ENCODE measurements around the gene BMP5. TPM values are rescaled to one million over a fixed set of nuclear protein-coding genes. Genes with fewer than 3 reads are reported as not detected.

Gene BMP5
- total RNA-seq, 4 donors from 2014 or later, result 0.10 TPM; not detected in 3

DNA sequence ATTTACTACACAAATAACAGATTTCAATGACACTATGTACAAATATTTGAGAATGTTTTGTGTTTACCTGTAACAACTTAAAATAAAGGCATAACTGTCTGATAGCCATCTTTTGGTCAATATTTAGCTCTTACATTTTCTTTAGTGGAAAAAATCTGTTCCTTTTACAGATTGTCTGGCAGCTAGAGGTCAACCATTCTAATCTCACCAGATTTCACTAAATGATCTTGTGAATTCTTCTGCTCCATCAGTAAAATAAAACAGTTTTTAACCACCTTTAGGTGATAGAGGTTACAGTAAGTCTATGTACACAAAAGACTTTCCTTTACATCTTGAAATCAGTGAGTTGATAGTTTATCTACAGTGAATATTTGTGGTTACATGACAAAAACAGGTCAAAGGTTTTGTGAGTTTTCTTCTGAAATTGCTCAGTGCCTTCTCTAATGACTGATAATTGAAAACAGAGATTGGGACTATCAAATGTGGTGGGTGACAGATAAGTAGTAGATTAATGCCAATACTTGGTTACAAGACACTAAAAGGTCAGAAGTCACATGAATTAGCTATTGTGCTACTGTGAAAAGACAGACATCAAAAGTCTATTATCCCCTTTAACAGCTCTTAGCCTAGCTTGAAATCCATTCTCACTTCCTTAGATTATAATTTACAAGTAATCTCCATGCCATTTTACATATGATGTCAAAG is 47.4 kb downstream of the BMP5 start:
- TF ChIP-seq, protein P1, sequence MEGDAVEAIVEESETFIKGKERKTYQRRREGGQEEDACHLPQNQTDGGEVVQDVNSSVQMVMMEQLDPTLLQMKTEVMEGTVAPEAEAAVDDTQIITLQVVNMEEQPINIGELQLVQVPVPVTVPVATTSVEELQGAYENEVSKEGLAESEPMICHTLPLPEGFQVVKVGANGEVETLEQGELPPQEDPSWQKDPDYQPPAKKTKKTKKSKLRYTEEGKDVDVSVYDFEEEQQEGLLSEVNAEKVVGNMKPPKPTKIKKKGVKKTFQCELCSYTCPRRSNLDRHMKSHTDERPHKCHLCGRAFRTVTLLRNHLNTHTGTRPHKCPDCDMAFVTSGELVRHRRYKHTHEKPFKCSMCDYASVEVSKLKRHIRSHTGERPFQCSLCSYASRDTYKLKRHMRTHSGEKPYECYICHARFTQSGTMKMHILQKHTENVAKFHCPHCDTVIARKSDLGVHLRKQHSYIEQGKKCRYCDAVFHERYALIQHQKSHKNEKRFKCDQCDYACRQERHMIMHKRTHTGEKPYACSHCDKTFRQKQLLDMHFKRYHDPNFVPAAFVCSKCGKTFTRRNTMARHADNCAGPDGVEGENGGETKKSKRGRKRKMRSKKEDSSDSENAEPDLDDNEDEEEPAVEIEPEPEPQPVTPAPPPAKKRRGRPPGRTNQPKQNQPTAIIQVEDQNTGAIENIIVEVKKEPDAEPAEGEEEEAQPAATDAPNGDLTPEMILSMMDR (IDR thresholded peaks at IDR 0.05), result no peak
- H3K4me3 ChIP-seq (ENCODE audit: low read depth, poor library complexity, severe bottlenecking), result no peak overlapping the region
- DNase-seq (ENCODE audit: low spot score in 2 of 2), result no peak
- intact Hi-C loops (cut with DNase I; ENCODE audit: low total_unique reads), result no loop called here

DNA sequence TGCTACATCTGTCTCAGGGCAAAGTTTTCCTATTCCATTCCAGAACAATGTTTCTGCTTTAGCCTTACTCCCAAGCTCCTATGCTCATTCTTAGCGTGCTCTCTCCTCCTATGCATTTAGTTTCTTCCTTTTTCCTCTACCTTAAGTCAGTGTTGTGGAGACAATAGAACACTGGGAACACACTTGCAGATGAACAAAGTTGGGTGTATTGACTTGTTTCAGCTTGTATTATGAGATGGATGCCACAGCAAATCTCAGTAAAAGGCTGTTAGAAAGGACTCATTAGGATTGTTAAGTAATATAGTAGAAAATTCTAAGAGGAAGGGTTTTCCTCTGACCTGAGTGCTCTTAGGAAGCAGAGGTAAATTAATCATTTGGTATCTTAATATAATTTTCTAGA is 48.4 kb downstream of the BMP5 start:
- intact Hi-C loops (cut with DNase I; ENCODE audit: low total_unique reads), result no loop called here
- 60 to 92% methylated on average over 1 of the region's 1 CpG for WGBS, 2 donors
- H3K4me3 ChIP-seq (ENCODE audit: low read depth, poor library complexity, severe bottlenecking), result no peak overlapping the region
- TF ChIP-seq POLR2A (IDR thresholded peaks at IDR 0.05), result no peak
- TF ChIP-seq, protein P1 (IDR thresholded peaks at IDR 0.05), result no peak
- no peak for DNase-seq (ENCODE audit: low spot score in 2 of 2)

DNA sequence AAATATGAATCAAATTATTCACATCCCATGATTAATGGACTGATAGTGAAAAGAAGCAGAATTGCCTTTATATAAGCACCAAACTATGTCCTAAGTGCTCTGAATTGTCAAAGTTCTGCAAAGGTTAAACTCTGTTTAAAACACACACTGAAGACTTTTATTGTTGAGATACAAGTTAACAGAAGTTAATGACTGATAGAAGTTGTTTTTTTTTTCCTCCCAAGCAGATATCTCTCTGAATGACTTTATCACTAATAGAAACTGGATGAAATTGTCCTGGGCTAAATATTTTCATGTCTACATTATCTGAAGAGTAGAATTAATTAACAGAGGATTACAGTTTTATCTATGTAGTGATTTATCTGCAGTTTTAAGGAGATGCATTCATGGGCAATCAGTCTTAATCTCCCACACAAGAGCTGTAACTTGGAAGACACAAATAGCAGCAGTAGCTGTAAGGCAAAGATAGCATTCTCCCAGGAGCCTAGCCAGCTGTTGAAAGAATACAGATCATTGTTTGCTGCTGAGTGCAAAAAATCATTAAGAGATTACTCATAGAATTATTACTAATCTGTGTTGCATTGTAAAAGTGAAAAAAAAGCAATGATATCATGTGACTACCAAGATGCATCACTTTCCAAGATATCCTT is 49.9 kb downstream of the BMP5 start:
- TF ChIP-seq, protein P1 (IDR thresholded peaks at IDR 0.05), result no peak
- no peak for TF ChIP-seq POLR2A (IDR thresholded peaks at IDR 0.05)
- no peak overlapping the region for H3K4me3 ChIP-seq (ENCODE audit: low read depth, poor library complexity, severe bottlenecking)
- no peak for DNase-seq (ENCODE audit: low spot score in 2 of 2)
- intact Hi-C loops (cut with DNase I; ENCODE audit: low total_unique reads), result no loop called here

DNA sequence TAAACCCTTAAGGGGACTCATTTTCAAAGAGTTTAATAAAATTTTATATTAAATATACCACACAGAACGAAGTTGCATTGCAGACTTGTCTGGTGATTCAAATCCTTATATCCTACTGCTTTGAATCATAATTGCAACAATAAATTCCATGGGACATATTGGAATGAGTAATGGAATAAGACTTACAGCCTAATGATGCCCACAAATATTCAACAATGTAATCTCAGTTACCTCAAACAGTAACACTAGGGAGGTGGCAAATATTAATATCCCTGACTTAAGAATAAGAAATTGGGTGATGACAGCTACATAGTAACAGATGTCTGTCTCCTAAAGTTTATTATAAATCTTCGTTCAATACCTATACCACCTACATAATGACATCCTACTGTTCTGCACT is 52.6 kb downstream of the BMP5 start:
- intact Hi-C loops (cut with DNase I; ENCODE audit: low total_unique reads), result no loop called here
- H3K4me3 ChIP-seq (ENCODE audit: low read depth, poor library complexity, severe bottlenecking), result no peak overlapping the region
- 73 to 75% methylated on average over 2 of the region's 2 CpGs for WGBS, 2 donors
- no peak for TF ChIP-seq POLR2A (IDR thresholded peaks at IDR 0.05)
- TF ChIP-seq, protein P1 (IDR thresholded peaks at IDR 0.05), result no peak
- no peak for DNase-seq (ENCODE audit: low spot score in 2 of 2)

DNA sequence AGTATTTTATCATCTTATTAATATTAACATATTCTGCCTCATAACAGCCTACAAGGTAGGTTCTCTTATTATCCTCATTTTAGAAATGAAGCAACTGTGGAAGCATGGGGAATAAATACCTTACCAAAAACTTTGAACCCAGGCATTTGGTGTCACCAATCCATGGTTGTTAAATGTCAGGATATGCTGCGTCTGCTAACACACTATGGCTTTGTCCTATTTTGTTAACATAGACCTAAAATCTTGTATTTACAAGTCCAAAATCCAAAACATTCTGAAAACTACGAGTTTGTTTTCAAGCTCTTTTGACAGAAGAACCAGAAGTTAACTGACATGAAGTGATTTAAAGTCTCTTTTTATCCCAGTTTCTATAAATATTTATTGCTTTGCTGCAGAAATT is 53.4 kb downstream of the BMP5 start:
- DNase-seq (ENCODE audit: low spot score in 2 of 2), result no peak
- TF ChIP-seq, protein P1 (IDR thresholded peaks at IDR 0.05), result no peak
- no peak for TF ChIP-seq POLR2A (IDR thresholded peaks at IDR 0.05)
- H3K4me3 ChIP-seq (ENCODE audit: low read depth, poor library complexity, severe bottlenecking), result no peak overlapping the region
- WGBS, 2 donors, result 77 to 81% methylated on average over 2 of the region's 2 CpGs
- intact Hi-C loops (cut with DNase I; ENCODE audit: low total_unique reads), result no loop called here

DNA sequence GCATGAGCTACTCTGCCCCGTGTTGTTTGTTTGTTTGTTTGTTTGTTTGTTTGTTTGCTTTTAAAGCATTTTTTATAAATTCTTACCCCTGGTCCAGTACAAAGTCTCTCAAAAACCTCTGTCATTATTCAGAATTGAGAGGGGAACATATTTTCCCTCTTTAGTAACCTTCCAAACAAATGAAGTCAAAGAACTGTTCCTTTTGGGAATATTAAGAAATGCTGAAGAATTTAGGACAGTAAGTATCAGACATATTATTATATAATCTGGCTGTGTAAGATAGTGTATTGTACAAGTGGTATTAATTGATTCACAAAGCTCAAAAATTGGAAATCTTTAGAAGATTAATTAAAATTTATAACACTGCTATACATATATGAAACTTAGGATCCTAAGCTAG is 54.7 kb downstream of the BMP5 start:
- DNase-seq (ENCODE audit: low spot score in 2 of 2), result no peak
- 68 to 78% methylated on average over 1 of the region's 1 CpG for WGBS, 2 donors
- intact Hi-C loops (cut with DNase I; ENCODE audit: low total_unique reads), result no loop called here
- no peak overlapping the region for H3K4me3 ChIP-seq (ENCODE audit: low read depth, poor library complexity, severe bottlenecking)
- TF ChIP-seq POLR2A (IDR thresholded peaks at IDR 0.05), result no peak
- TF ChIP-seq, protein P1 (IDR thresholded peaks at IDR 0.05), result no peak
